Liver (tissue), 9 donors: ENCODE data around the gene GAB2. TPM values are rescaled to one million over a fixed set of nuclear protein-coding genes. Genes with fewer than 3 reads are reported as not detected.

Experiments used
- DNase-seq: peaks from one replicate; pipeline ENCODE4 v3.0.0-alpha.2; 2017; ENCODE audit warnings: low spot score
- H3K27ac ChIP-seq, 2 donors: one replicate each; pipeline ENCODE4 v1.7.0; 2013; ENCODE audit warnings: inconsistent platforms in 2 of 2, low read length in 2 of 2, control low read depth in 1 of 2, low read depth in 1 of 2, mild to moderate bottlenecking in 1 of 2
- H3K27me3 ChIP-seq, 4 donors: one replicate each; pipeline versions ENCODE4 v1.6.1 to v1.7.0; 2013; ENCODE audit warnings: low read length in 3 of 4, inconsistent platforms in 1 of 4, mild to moderate bottlenecking in 1 of 4, moderate library complexity in 1 of 4; ENCODE audit not compliant: control insufficient read depth in 4 of 4, insufficient read depth in 4 of 4
- H3K36me3 ChIP-seq, 4 donors: one replicate each; pipeline versions ENCODE4 v1.6.1 to v1.7.0; 2013; ENCODE audit warnings: low read length in 3 of 4, mild to moderate bottlenecking in 3 of 4, low read depth in 1 of 4, moderate library complexity in 1 of 4; ENCODE audit not compliant: control insufficient read depth in 4 of 4, insufficient read depth in 3 of 4
- H3K4me1 ChIP-seq, 4 donors: one replicate each; pipeline versions ENCODE4 v1.6.1 to v1.7.0; 2013; ENCODE audit warnings: low read length in 3 of 4, mild to moderate bottlenecking in 3 of 4, moderate library complexity in 1 of 4; ENCODE audit not compliant: control insufficient read depth in 4 of 4, insufficient read depth in 4 of 4
- H3K4me3 ChIP-seq, 3 donors: one replicate each; pipeline versions ENCODE4 v1.6.1 to v1.7.0; 2013; ENCODE audit warnings: low read length in 3 of 3, control low read depth in 1 of 3, low read depth in 1 of 3, mild to moderate bottlenecking in 1 of 3
- H3K9ac ChIP-seq, 2 donors: one replicate each; pipeline ENCODE4 v1.7.0; 2013; ENCODE audit warnings: low read length in 2 of 2, mild to moderate bottlenecking in 2 of 2, moderate library complexity in 2 of 2, control low read depth in 1 of 2, low read depth in 1 of 2
- H3K9me3 ChIP-seq, 4 donors: one replicate each; pipeline versions ENCODE4 v1.6.1 to v1.7.0; 2013; ENCODE audit warnings: low read length in 3 of 4; ENCODE audit not compliant: control insufficient read depth in 4 of 4
- ATF3 ChIP-seq: IDR thresholded peaks from 2 replicates; pipeline ENCODE4 v1.6.1; 2016; ENCODE audit warnings: antibody characterized with exemption
- EGR1 ChIP-seq, 2 donors: IDR thresholded peaks; 2 replicates each; pipeline ENCODE4 v1.6.1; 2016 to 2018; ENCODE audit warnings: antibody characterized with exemption in 2 of 2, low read depth in 2 of 2
- FOXA1 ChIP-seq: IDR thresholded peaks from 2 replicates; pipeline ENCODE4 v1.6.1; 2016; ENCODE audit warnings: antibody characterized with exemption
- FOXA2 ChIP-seq: IDR thresholded peaks from 2 replicates; pipeline ENCODE4 v1.6.1; 2016; ENCODE audit warnings: antibody characterized with exemption
- GABPA ChIP-seq, 2 donors: IDR thresholded peaks in 1 of 2; conservative IDR thresholded peaks in 1 of 2; 2 replicates each; pipeline ENCODE4 v1.6.1; 2016; ENCODE audit warnings: antibody characterized with exemption in 2 of 2, mild to moderate bottlenecking in 1 of 2, moderate library complexity in 1 of 2
- HNF4A ChIP-seq, 2 donors: conservative IDR thresholded peaks; 2 replicates each; pipeline ENCODE4 v1.6.1; 2016; ENCODE audit warnings: antibody characterized with exemption in 2 of 2, mild to moderate bottlenecking in 2 of 2
- HNF4G ChIP-seq: IDR thresholded peaks from 2 replicates; pipeline ENCODE4 v1.6.1; 2016; ENCODE audit warnings: antibody characterized with exemption
- JUND ChIP-seq, 2 donors: IDR thresholded peaks; 2 replicates each; pipeline ENCODE4 v1.6.1; 2016; ENCODE audit warnings: antibody characterized with exemption in 2 of 2
- NR2F2 ChIP-seq: IDR thresholded peaks from 2 replicates; pipeline ENCODE4 v1.6.1; 2016; ENCODE audit warnings: antibody characterized with exemption
- RAD21 ChIP-seq, 2 donors: IDR thresholded peaks; 2 replicates each; pipeline ENCODE4 v1.6.1; 2016; ENCODE audit warnings: antibody characterized with exemption in 2 of 2, mild to moderate bottlenecking in 2 of 2
- REST ChIP-seq: IDR thresholded peaks from 2 replicates; pipeline ENCODE4 v1.6.1; 2016; ENCODE audit warnings: antibody characterized with exemption, mild to moderate bottlenecking
- SP1 ChIP-seq: IDR thresholded peaks from 2 replicates; pipeline ENCODE4 v1.6.1; 2018; ENCODE audit warnings: antibody characterized with exemption, mild to moderate bottlenecking
- TAF1 ChIP-seq: conservative IDR thresholded peaks from 2 replicates; pipeline ENCODE4 v1.6.1; 2016; ENCODE audit warnings: antibody characterized with exemption, mild to moderate bottlenecking
- YY1 ChIP-seq: IDR thresholded peaks from 2 replicates; pipeline ENCODE4 v1.6.1; 2016; ENCODE audit warnings: antibody characterized with exemption, mild to moderate bottlenecking
- WGBS: extraction: QIAGEN DNeasy Blood & Tissue Kit; methylation state at CpG from one replicate; pipeline ENCODE4 v1.1.7; 2013; 5-methylcytosine and 5-hydroxymethylcytosine counted together
- polyA plus RNA-seq, 2 donors: library from polyadenylated mRNA; stranded (reverse) in 1 of 2; unstranded in 1 of 2; fragments of 200-250 nt in 1 of 2; fragments of >200 nt in 1 of 2; fragmentation: Nextera tagmentation in 1 of 2; extraction: Ambion mirVana in 1 of 2; gene quantifications; one replicate each; pipeline versions ENCODE4 v1.2.1 to v1.2.3, GENCODE V29; 2013 to 2015
- total RNA-seq, 2 donors: library from RNA; depleted of rRNA; stranded (reverse); fragments of >200 nt; gene quantifications; one replicate each; pipeline ENCODE4 v1.2.3, GENCODE V29; 2014
- TF ChIP-seq, protein P1 (sequence below): fragments of 150-350 bp; IDR thresholded peaks from 2 replicates; pipeline ENCODE4 v1.5.1; 2017; ENCODE audit warnings: improper control_type of control experiment, low read depth, low read length; ENCODE audit not compliant: missing input control
- TF ChIP-seq, protein P2 (sequence below): IDR thresholded peaks from 2 replicates; pipeline ENCODE4 v1.6.1; 2016; ENCODE audit warnings: antibody characterized with exemption
- donor health status: healthy.
- donor health status: healthy.
- donor health status: healthy.
- donor health status: healthy.
- donor health status: healthy.

The GAB2 gene
- total and polyA plus RNA-seq, 4 donors: 1.3 to 3.6 (median 2.5) TPM

DNA sequence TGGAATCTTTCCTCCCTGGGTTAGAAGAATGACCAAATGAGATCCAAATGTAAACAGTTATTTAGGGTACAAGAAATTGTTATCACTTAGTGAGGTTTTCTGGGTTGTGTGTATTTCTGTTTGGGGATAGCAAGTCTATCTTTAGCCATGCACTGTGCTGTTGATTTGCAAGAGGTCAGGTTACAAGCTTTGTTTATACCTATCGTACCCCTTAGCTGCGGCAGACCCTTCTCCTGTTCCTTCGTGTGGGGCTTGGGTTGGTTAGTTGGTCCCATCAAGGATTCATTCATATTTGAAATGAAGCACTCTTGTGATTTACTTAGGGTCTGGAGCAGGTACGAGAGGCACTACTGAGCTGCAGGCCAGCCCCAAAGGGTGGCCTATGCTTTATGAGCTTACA is 156.3 kb downstream of the GAB2 start:
- no peak overlapping the region for H3K27ac ChIP-seq
- no peak overlapping the region for H3K9ac ChIP-seq
- no peaks in the 10 kb centered on the region for H3K36me3 ChIP-seq
- no peaks in the 10 kb centered on the region for H3K9me3 ChIP-seq
- 86% methylated on average over 4 of the region's 4 CpGs for WGBS
- no peak overlapping the region for H3K4me3 ChIP-seq
- TF ChIP-seq SP1 (no peak), HNF4G (no peak), GABPA (IDR thresholded peaks at IDR 0.05 in 1 of 2, conservative IDR thresholded peaks at IDR 0.05 in 1 of 2) (no peak), ATF3 (no peak)
- peaks cover 0 to 20% (median 7%) of the 10 kb centered on the region in 4 donors for H3K4me1 ChIP-seq
- no peaks in the 10 kb centered on the region for H3K27me3 ChIP-seq
- DNase-seq: no peak

- 64% methylated on average over 8 of the region's 8 CpGs for WGBS
- H3K27ac ChIP-seq: no peak overlapping the region
- TF ChIP-seq REST (no peak), ATF3 (no peak), RAD21 (IDR thresholded peaks at IDR 0.05) (peak in 1 of 2 donors; percentile 33), EGR1 (IDR thresholded peaks at IDR 0.05; ENCODE audit: low read depth in 2 of 2) (no peak), GABPA (IDR thresholded peaks at IDR 0.05 in 1 of 2, conservative IDR thresholded peaks at IDR 0.05 in 1 of 2) (no peak), HNF4G (no peak), FOXA1 (no peak), HNF4A (conservative IDR thresholded peaks at IDR 0.05) (peak; percentile 44 to 54), JUND (IDR thresholded peaks at IDR 0.05) (peak in 1 of 2 donors; percentile 12), YY1 (no peak), NR2F2 (no peak), TAF1 (no peak), SP1 (peak; percentile 20), FOXA2 (no peak)
- TF ChIP-seq, protein P1, sequence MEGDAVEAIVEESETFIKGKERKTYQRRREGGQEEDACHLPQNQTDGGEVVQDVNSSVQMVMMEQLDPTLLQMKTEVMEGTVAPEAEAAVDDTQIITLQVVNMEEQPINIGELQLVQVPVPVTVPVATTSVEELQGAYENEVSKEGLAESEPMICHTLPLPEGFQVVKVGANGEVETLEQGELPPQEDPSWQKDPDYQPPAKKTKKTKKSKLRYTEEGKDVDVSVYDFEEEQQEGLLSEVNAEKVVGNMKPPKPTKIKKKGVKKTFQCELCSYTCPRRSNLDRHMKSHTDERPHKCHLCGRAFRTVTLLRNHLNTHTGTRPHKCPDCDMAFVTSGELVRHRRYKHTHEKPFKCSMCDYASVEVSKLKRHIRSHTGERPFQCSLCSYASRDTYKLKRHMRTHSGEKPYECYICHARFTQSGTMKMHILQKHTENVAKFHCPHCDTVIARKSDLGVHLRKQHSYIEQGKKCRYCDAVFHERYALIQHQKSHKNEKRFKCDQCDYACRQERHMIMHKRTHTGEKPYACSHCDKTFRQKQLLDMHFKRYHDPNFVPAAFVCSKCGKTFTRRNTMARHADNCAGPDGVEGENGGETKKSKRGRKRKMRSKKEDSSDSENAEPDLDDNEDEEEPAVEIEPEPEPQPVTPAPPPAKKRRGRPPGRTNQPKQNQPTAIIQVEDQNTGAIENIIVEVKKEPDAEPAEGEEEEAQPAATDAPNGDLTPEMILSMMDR: no peak
- TF ChIP-seq, protein P2, sequence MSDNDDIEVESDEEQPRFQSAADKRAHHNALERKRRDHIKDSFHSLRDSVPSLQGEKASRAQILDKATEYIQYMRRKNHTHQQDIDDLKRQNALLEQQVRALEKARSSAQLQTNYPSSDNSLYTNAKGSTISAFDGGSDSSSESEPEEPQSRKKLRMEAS: no peak
Observed at GRCh38 chr11:78259777-78260487, 157.7 kb downstream of the GAB2 start.

More at GRCh38 chr11:78259777-78260487, 157.7 kb downstream of the GAB2 start:
- Histone ChIP-seq H3K4me3 (no peak overlapping the region), H3K27me3 (no peaks in the 10 kb centered on the region), H3K9ac (no peak overlapping the region), H3K36me3 (no peaks in the 10 kb centered on the region), H3K9me3 (no peaks in the 10 kb centered on the region), H3K4me1 (peaks cover 0 to 15% (median 7%) of the 10 kb centered on the region in 4 donors)
- DNase-seq: no peak
